Heart left ventricle (tissue), 16 donors: Measurements from ENCODE around the gene TNFRSF9. TPM values are rescaled to one million over a fixed set of nuclear protein-coding genes. Genes with fewer than 3 reads are reported as not detected.
A peak's percentile ranks its signal among the peaks of the same experiment; 100 is the strongest.

Experiments used
- ATAC-seq, 4 donors: fragments of 200-7000 bp; cut with Tn5 transposase; one replicate each; pipeline ENCODE4 v1.9.1; 2020 to 2022; ENCODE audit warnings: moderate library complexity in 4 of 4, mild to moderate bottlenecking in 3 of 4, moderate number of reproducible peaks in 1 of 4
- DNase-seq, 5 donors: peaks; one replicate each; pipeline ENCODE4 v3.0.0-alpha.2; 2020
- H3K27ac ChIP-seq, 12 donors: fragments of 200-600 bp; sonication (generic) in 4 of 12; one replicate each; pipeline versions ENCODE4 v1.5.0 to v1.8.0; 2016 to 2022; ENCODE audit warnings: mild to moderate bottlenecking in 2 of 12
- H3K27me3 ChIP-seq, 9 donors: fragments of 200-600 bp; sonication (generic) in 2 of 9; one replicate each; pipeline versions ENCODE4 v1.5.1 to v1.8.0; 2016 to 2022; ENCODE audit warnings: mild to moderate bottlenecking in 3 of 9
- H3K36me3 ChIP-seq, 9 donors: fragments of 200-600 bp; sonication (generic) in 2 of 9; one replicate each; pipeline versions ENCODE4 v1.5.0 to v1.8.0; 2018 to 2022; ENCODE audit warnings: mild to moderate bottlenecking in 2 of 9
- H3K4me1 ChIP-seq, 12 donors: fragments of 200-600 bp; sonication (generic) in 4 of 12; one replicate each; pipeline versions ENCODE4 v1.5.0 to v1.8.0; 2016 to 2022; ENCODE audit warnings: mild to moderate bottlenecking in 3 of 12
- H3K4me3 ChIP-seq, 12 donors: fragments of 200-600 bp; sonication (generic) in 4 of 12; one replicate each; pipeline versions ENCODE4 v1.5.0 to v1.8.0; 2017 to 2022; ENCODE audit warnings: mild to moderate bottlenecking in 9 of 12, moderate library complexity in 4 of 12
- H3K9me3 ChIP-seq, 12 donors: fragments of 200-600 bp; sonication (generic) in 4 of 12; one replicate each; pipeline versions ENCODE4 v1.5.0 to v1.8.0; 2016 to 2022; ENCODE audit warnings: mild to moderate bottlenecking in 1 of 12
- POLR2A ChIP-seq, 2 donors: fragments of 450-650 bp; IDR thresholded peaks; one replicate each; pipeline ENCODE4 v1.6.1; 2017; ENCODE audit warnings: antibody characterized with exemption in 2 of 2, mild to moderate bottlenecking in 2 of 2, moderate library complexity in 2 of 2
- WGBS, 4 donors: extraction: QIAGEN DNeasy Blood & Tissue Kit in 2 of 4; methylation state at CpG; one replicate each; pipeline versions ENCODE4 v1.1.5 to v1.1.7; 2013 to 2018; 5-methylcytosine and 5-hydroxymethylcytosine counted together
- intact Hi-C, 10 donors: fragments of 100-400 bp; cut with DNase I; formaldehyde crosslinking; loops; one replicate each; pipeline versions ENCODE4 v1.11.1 to v1.14.2; 2022
- polyA plus RNA-seq, 2 donors: library from polyadenylated mRNA; stranded (reverse); fragments of 200-250 nt; gene quantifications; one replicate each; pipeline ENCODE4 v1.2.3, GENCODE V29; 2013
- total RNA-seq, 9 donors: library from RNA; depleted of rRNA in 2 of 9; stranded (reverse); fragments of >200 nt in 2 of 9; fragmentation: NEBNext Ultra II Directional in 3 of 9; extraction: Animal tissue kit (Norgen Biotek cat#: 25700) in 3 of 9; gene quantifications; one replicate each; pipeline versions ENCODE4 v1.1.0 to v1.2.4, GENCODE V29; 2016 to 2023
- TF ChIP-seq, protein P1 (sequence below), 12 donors: fragments of 200-600 bp; sonication (generic) in 4 of 12; IDR thresholded peaks; one replicate each; pipeline versions ENCODE4 v1.5.0 to v1.8.0; 2018 to 2022; ENCODE audit warnings: antibody characterized with exemption in 12 of 12, mild to moderate bottlenecking in 5 of 12
- donor health status: ischemic (EF 13 %, LVEDD 7.1; RV severe dilation, severe dysfunction).
- donor health status: healthy with polysubstance abuse.
- donor health status: DM: no; HTN: yes; CAD: no.
- donor health status: DM: no; HTN: no; CAD: no.
- donor health status: ischemic (EF 25% LVEDD 6.9; RV normal size, moderate dysfunction).
- donor health status: ischemic (EF 25% LVEDD 5.7; RV mildly dilated, moderate dysfunction).
- donor health status: healthy.
- donor health status: DM: yes; HTN: yes; CAD: no.
- donor health status: ischemic (EF 35%, LVEDD 5.7; RV mildly dilated, moderate dysfunction).
- donor health status: nonischemic (EF 11% LVEDD 7.7; RV severe dilation, severe dysfunction).
- donor health status: DM: yes; HTN: yes; CAD: no.
- donor health status: PGD.
- donor health status: ischemic (EF 29% LVEDD 5.4; RV normal size, mild dysfunction).
- donor health status: nonischemic (EF 23%, LVEDD 6.1; RV moderate dilation, normal function).

The TNFRSF9 gene
- total and polyA plus RNA-seq, 11 donors, result 0.04 to 1.9 (median 0.36) TPM; not detected in 7

DNA sequence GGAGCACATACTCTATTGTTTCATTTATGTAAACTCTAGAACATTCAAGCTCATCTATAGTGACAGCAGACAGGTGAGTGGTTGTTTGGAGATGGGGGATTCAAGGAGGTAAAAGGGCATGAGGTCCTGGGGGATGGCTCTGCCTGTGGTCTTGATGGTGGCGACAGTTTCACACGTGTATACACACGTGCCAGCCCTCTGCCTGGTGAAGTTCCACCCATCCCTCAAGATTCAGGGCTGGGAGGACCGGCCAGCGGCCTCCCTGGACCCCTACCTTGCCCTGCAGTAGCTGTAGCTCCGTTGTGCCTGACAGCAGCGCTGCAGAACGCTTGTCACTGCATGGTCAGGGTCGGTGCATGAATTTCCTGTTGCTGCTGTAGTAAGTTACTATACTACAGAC is 48.8 kb downstream of the TNFRSF9 start:
- no peak for DNase-seq
- no peak for ATAC-seq
- TF ChIP-seq POLR2A (IDR thresholded peaks at IDR 0.05), result no peak
- TF ChIP-seq, protein P1, sequence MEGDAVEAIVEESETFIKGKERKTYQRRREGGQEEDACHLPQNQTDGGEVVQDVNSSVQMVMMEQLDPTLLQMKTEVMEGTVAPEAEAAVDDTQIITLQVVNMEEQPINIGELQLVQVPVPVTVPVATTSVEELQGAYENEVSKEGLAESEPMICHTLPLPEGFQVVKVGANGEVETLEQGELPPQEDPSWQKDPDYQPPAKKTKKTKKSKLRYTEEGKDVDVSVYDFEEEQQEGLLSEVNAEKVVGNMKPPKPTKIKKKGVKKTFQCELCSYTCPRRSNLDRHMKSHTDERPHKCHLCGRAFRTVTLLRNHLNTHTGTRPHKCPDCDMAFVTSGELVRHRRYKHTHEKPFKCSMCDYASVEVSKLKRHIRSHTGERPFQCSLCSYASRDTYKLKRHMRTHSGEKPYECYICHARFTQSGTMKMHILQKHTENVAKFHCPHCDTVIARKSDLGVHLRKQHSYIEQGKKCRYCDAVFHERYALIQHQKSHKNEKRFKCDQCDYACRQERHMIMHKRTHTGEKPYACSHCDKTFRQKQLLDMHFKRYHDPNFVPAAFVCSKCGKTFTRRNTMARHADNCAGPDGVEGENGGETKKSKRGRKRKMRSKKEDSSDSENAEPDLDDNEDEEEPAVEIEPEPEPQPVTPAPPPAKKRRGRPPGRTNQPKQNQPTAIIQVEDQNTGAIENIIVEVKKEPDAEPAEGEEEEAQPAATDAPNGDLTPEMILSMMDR (IDR thresholded peaks at IDR 0.05), result no peak
- Histone ChIP-seq H3K27ac (no peak overlapping the region), H3K36me3 (no peaks in the 10 kb centered on the region), H3K27me3 (peaks cover 0 to 42% (median 7%) of the 10 kb centered on the region in 9 donors), H3K4me1 (no peaks in the 10 kb centered on the region), H3K4me3 (no peak overlapping the region), H3K9me3 (peaks cover 0 to 4% (median 0%) of the 10 kb centered on the region in 12 donors)
- 59 to 69% (median 65%) methylated on average over 9 of the region's 9 CpGs for WGBS, 4 donors
- intact Hi-C loops, result no loop called here

- intact Hi-C loops, result no loop called here
Measured at GRCh38 chr1:7890853-7891252, 49.8 kb downstream of the TNFRSF9 start.

DNA sequence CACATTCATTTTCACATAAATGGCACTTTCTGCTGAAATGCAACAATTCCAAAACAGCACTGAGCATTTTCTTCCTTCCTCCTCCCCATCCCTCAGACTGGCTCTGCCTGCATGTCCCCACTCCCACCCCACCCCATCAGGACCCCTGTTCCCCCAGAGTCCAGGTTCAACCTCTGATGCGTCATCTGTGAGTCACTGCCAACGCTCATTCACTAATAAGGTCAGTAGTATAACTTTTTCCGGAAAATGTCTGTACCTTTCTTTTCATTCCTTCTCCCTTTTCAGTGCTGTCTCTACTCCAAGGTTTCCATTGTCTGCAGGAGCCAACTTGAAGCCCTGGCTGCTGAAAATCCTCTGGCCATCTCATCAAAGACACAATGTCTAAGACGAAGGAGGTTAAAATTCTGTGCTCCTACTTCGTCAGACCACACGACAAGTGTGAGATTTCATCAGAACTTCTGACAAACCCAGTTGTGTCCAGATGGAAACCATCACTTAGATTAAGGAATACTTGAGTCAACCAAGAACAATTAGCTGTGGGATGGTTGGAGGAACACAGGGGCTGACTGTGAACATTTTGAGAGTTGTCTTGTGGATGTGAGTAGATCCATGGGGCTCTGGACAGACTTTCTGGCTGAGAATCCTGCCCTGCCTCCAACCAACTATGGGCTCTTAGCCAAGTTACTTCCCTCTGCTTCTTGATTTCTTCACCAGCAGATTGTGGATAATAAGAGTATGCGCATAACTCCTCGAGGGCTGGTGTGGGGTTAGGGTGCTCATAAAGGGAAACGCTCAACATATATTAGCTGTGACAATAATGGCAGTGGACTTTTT is 52.2 kb downstream of the TNFRSF9 start:
- TF ChIP-seq, protein P1 (IDR thresholded peaks at IDR 0.05), result no peak
- TF ChIP-seq POLR2A (IDR thresholded peaks at IDR 0.05), result no peak

More at GRCh38 chr1:7890853-7891252, 49.8 kb downstream of the TNFRSF9 start:
- no peak for ATAC-seq
- no peaks in the 10 kb centered on the region for H3K4me1 ChIP-seq
- no peak overlapping the region for H3K27ac ChIP-seq
- no peak for DNase-seq
- H3K9me3 ChIP-seq, result peaks cover 0 to under 1% (median 0%) of the 10 kb centered on the region in 12 donors
- H3K36me3 ChIP-seq, result no peaks in the 10 kb centered on the region
- TF ChIP-seq, protein P1 (IDR thresholded peaks at IDR 0.05), result no peak
- no peak for TF ChIP-seq POLR2A (IDR thresholded peaks at IDR 0.05)
- WGBS, 4 donors, result 95 to 98% (median 97%) methylated on average over 2 of the region's 2 CpGs
- H3K4me3 ChIP-seq, result no peak overlapping the region
- peaks cover 0 to 51% (median 11%) of the 10 kb centered on the region in 9 donors for H3K27me3 ChIP-seq

GRCh38 chr1:7886405-7886745 is 54.3 kb downstream of the TNFRSF9 start:
- Histone ChIP-seq H3K9me3 (no peaks in the 10 kb centered on the region), H3K4me1 (no peaks in the 10 kb centered on the region), H3K4me3 (peak overlapping the region in 1 of 12 donors; percentile 12), H3K27me3 (peaks cover 0 to 44% (median 11%) of the 10 kb centered on the region in 9 donors), H3K27ac (no peak overlapping the region), H3K36me3 (no peaks in the 10 kb centered on the region)
- DNase-seq (no peak), ATAC-seq (no peak)
- intact Hi-C loops, result no loop called here
- TF ChIP-seq, protein P1 (IDR thresholded peaks at IDR 0.05), result no peak
- TF ChIP-seq POLR2A (IDR thresholded peaks at IDR 0.05), result no peak
- WGBS, 4 donors, result 67 to 81% (median 73%) methylated on average over 7 of the region's 7 CpGs

More for the DNA sequence above, 52.2 kb downstream of the TNFRSF9 start:
- Histone ChIP-seq H3K9me3 (no peaks in the 10 kb centered on the region), H3K27ac (no peak overlapping the region), H3K27me3 (peaks cover 0 to 51% (median 11%) of the 10 kb centered on the region in 9 donors), H3K4me1 (no peaks in the 10 kb centered on the region), H3K4me3 (no peak overlapping the region), H3K36me3 (no peaks in the 10 kb centered on the region)
- no peak for DNase-seq
- ATAC-seq, result peak in 2 of 4 donors; percentile 27 to 59
- intact Hi-C loops, result no loop called here
- WGBS, 4 donors, result 64 to 76% (median 70%) methylated on average over 9 of the region's 9 CpGs
